GM12878 (cell line): ENCODE measurements around the gene CCRL2. TPM values are rescaled to one million over a fixed set of nuclear protein-coding genes. Genes with fewer than 3 reads are reported as not detected.

Experiments
- ATAC-seq: fragments of 200-7000 bp; cut with Tn5 transposase; 3 replicates; pipeline ENCODE4 v1.9.1; 2020; ENCODE audit warnings: mild to moderate bottlenecking, moderate library complexity
- BruUV-seq: library from RNA; stranded (reverse); fragments of 400-500 nt; replicated peaks from 2 replicates; lab custom pipeline; 2021; lab: Mats Ljungman, UMichigan
- CTCF ChIA-PET: fragments of 300-600 bp; sonication (Branson Sonifier 250); formaldehyde crosslinking; extraction: SDS; loops from one replicate; lab custom pipeline; 2021; ENCODE audit warnings: inconsistent platforms; lab: Yijun Ruan, JAX
- POLR2A ChIA-PET: fragments of 350-600 bp; formaldehyde crosslinking; extraction: SDS; loops from one replicate; lab custom pipeline; 2021; ENCODE audit warnings: inconsistent platforms; lab: Charles Lee
- RAD21 ChIA-PET: fragments of 300-600 bp; sonication (Branson Sonifier 250); formaldehyde crosslinking; loops from one replicate; lab custom pipeline; 2023; ENCODE audit warnings: antibody characterized with exemption; ENCODE audit not compliant: unreplicated experiment; lab: Charles Lee
- SMC1A ChIA-PET: fragments of 300-600 bp; sonication (Branson Sonifier 250); formaldehyde crosslinking; loops from one replicate; lab custom pipeline; 2023; ENCODE audit not compliant: unreplicated experiment, uncharacterized antibody; lab: Charles Lee
- DNase-seq: peaks from one replicate; pipeline ENCODE4 v3.0.0-alpha.2; 2011; ENCODE audit warnings: low read depth, low spot score
- FAIRE-seq: peaks from 3 replicates; lab custom pipeline; 2011; peaks lifted over from hg19 to GRCh38; lab: Jason Lieb, UNC
- H2AFZ ChIP-seq: 2 replicates; pipeline ENCODE4 v1.6.0; 2011; ENCODE audit warnings: low read depth, low read length, control low read depth; ENCODE audit not compliant: control insufficient read depth
- H3K27ac ChIP-seq: 2 replicates; pipeline ENCODE4 v1.5.1; 2011; ENCODE audit warnings: control low read depth; ENCODE audit not compliant: control insufficient read depth, insufficient read depth
- H3K27me3 ChIP-seq, 2 experiments: replicated peaks in 1 of 2; 2 replicates each; pipeline versions ENCODE4 v1.6.0 to v1.6.1; 2011; ENCODE audit warnings: low read length in 1 of 2; ENCODE audit not compliant: control insufficient read depth in 2 of 2, insufficient read depth in 2 of 2
- H3K36me3 ChIP-seq, 2 experiments: 2 replicates each; pipeline ENCODE4 v1.5.1; 2011; ENCODE audit warnings: low read length in 1 of 2; ENCODE audit not compliant: control insufficient read depth in 2 of 2, insufficient read depth in 2 of 2
- H3K4me1 ChIP-seq: 2 replicates; pipeline ENCODE4 v1.6.1; 2011; ENCODE audit warnings: mild to moderate bottlenecking, low read length, moderate library complexity, mixed read lengths; ENCODE audit not compliant: control insufficient read depth, insufficient read depth
- H3K4me2 ChIP-seq: 2 replicates; pipeline ENCODE4 v1.6.0; 2011; ENCODE audit warnings: control low read depth; ENCODE audit not compliant: control insufficient read depth, insufficient read depth
- H3K4me3 ChIP-seq: fragments of 200-600 bp; sonication (generic); 2 replicates; pipeline ENCODE4 v1.5.1; 2016
- H3K79me2 ChIP-seq: 2 replicates; pipeline ENCODE4 v1.6.0; 2011; ENCODE audit warnings: low read length; ENCODE audit not compliant: control insufficient read depth, insufficient read depth
- H3K9ac ChIP-seq: 2 replicates; pipeline ENCODE4 v1.8.0; 2011; ENCODE audit warnings: low read length, control low read depth, mixed read lengths; ENCODE audit not compliant: control insufficient read depth, insufficient read depth
- H3K9me3 ChIP-seq: replicated peaks from 3 replicates; pipeline ENCODE4 v1.5.1; 2011; ENCODE audit warnings: mild to moderate bottlenecking, low read length; ENCODE audit not compliant: control insufficient read depth, insufficient read depth
- H4K20me1 ChIP-seq: 2 replicates; pipeline ENCODE4 v1.6.0; 2011; ENCODE audit not compliant: control insufficient read depth, insufficient read depth
- RUNX3 ChIP-seq: IDR thresholded peaks from 2 replicates; pipeline ENCODE4 v1.6.1; 2012; ENCODE audit warnings: low read length, inconsistent platforms
- TARDBP ChIP-seq: IDR thresholded peaks from 2 replicates; pipeline ENCODE4 v1.6.1; 2016; ENCODE audit warnings: borderline replicate concordance
- TCF3 ChIP-seq: IDR thresholded peaks from 2 replicates; pipeline ENCODE4 v1.6.1; 2012; ENCODE audit warnings: low read depth, mild to moderate bottlenecking, low read length, borderline replicate concordance; ENCODE audit not compliant: insufficient read depth
- TCF7 ChIP-seq: IDR thresholded peaks from 2 replicates; pipeline ENCODE4 v1.6.1; 2014; ENCODE audit warnings: antibody characterized with exemption, borderline replicate concordance
- WGBS: methylation state at CpG from one replicate; pipeline ENCODE4 v1.1.6; 2016; ENCODE audit warnings: low lambda C conversion rate; ENCODE audit not compliant: insufficient replicate concordance, insufficient coverage; ENCODE audit errors: missing lambda C conversion rate; 5-methylcytosine and 5-hydroxymethylcytosine counted together
- in situ Hi-C: fragments of 300-500 bp; cut with MboI; formaldehyde crosslinking; loops from 9 replicates; pipeline ENCODE4 v1.14.3; 2018; ENCODE audit warnings: mixed read lengths
- intact Hi-C: fragments of 100-400 bp; cut with micrococcal nuclease; formaldehyde crosslinking; loops from one replicate; pipeline ENCODE4 v1.14.2; 2022; ENCODE audit not compliant: unreplicated experiment
- polyA plus RNA-seq, 11 experiments: library from polyadenylated mRNA; depleted of rRNA in 4 of 11; unstranded in 6 of 11; stranded (reverse) in 5 of 11; fragments of >200 nt; fragmentation: Nextera tagmentation in 4 of 11; fragmentation: Illumina TruSeq in 1 of 11; extraction: Ambion mirVana in 4 of 11; extraction: Trizol in 1 of 11; gene quantifications; 1 replicate in 1 of 11; 2 replicates in 10 of 11; pipeline versions ENCODE4 v1.2.1 to v1.2.3, GENCODE V29; 2011 to 2016; ENCODE audit warnings: inconsistent platforms in 2 of 11, missing spikeins in 2 of 11, low read depth in 1 of 11
- total RNA-seq, 4 experiments: library from RNA; depleted of rRNA in 3 of 4; stranded (reverse); fragments of >200 nt in 3 of 4; fragmentation: Illumina TruSeq in 1 of 4; extraction: Trizol in 1 of 4; gene quantifications; 2 replicates each; pipeline versions ENCODE4 v1.2.1 to v1.2.3, GENCODE V29; 2013 to 2021
- TF ChIP-seq, protein P1 (sequence below): IDR thresholded peaks from 2 replicates; pipeline ENCODE4 v1.6.1; 2011; ENCODE audit warnings: low read depth, mild to moderate bottlenecking, low read length, moderate library complexity, borderline replicate concordance; ENCODE audit errors: extremely low read depth

Gene CCRL2
- total and polyA plus RNA-seq, 10 of the 15 experiments (the other 5 are each of a cell fraction or from before 2014, with no cell fraction given): 0.04 to 2.5 (median 1.8) TPM

DNA sequence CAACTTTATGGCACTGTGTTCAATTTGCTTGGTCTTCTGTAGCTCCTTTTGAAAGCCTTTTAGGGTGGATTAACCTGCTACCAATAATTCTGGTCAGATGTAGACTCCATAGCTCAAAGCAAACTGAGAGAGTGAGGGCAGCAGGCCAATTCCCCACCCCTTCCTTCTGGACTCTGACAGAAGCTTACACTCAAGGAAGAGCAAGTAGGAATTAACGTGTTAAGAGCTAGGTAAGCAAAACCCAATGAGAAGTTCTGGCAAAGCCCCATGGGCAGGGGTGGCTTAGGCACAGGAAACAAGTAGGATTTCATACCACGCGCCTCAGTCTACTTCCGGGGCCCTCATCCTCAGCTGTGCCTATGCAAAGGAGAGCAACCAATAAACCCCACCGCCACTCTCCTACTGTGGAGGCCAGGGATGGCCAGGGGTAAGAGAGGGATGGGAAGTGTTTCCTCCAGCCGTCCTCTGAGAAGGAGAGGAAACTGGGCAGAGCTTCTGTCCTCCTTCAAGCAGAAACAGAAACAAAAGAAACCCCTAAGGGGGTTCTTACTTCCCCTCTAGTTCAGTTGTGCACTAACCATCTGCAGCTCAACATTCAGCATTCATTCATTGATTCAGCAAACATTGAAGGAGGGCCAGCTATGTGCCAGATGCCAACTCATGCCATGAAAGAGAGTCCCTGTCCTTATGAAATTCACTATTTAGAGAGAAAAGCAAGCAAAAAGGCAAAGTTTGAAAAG is 23.7 kb upstream of the CCRL2 start:
- no peaks in the 10 kb centered on the region for H3K27me3 ChIP-seq
- H3K4me3 ChIP-seq: no peak overlapping the region
- TF ChIP-seq, protein P1, sequence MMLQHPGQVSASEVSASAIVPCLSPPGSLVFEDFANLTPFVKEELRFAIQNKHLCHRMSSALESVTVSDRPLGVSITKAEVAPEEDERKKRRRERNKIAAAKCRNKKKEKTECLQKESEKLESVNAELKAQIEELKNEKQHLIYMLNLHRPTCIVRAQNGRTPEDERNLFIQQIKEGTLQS: no peak
- TF ChIP-seq TCF7: no peak
- no peak for TF ChIP-seq TCF3
- TF ChIP-seq, all 136 proteins: peak for 0
- H3K9me3 ChIP-seq: peaks cover 4% of the 10 kb centered on the region; the same call in 2 of the 3 replicates
- H3K27ac ChIP-seq: peak overlapping the region; percentile 24; the same call in 1 of the 2 replicates
- BruUV-seq: no TSS peak
- ChIA-PET CTCF (interaction anchor here (0.9 to 21.1 kb wide), 12 partner anchors 9 to 872 kb away, joined by 3 to 714 read pairs (median 6); partner anchors contain the start of gene CCR5), POLR2A (interaction anchor here (0.7 kb wide), 1 partner anchor 286 kb away, joined by 3 read pairs; no protein-coding TSS in a partner anchor), SMC1A (interaction anchor here (0.8 to 8.6 kb wide), 9 partner anchors 8 to 299 kb away, joined by 3 to 62 read pairs (median 3); partner anchors contain the start of gene CCR5), RAD21 (interaction anchor here (1.3 to 3.3 kb wide), 4 partner anchors 11 to 170 kb away, joined by 3 to 18 read pairs (median 6); partner anchors contain the start of gene CCR5)
- H4K20me1 ChIP-seq: no peaks in the 10 kb centered on the region
- in situ Hi-C loops (no loop called here), intact Hi-C loops (no loop called here)
- no peaks in the 10 kb centered on the region for H3K79me2 ChIP-seq
- H3K9ac ChIP-seq: no peak overlapping the region
- peaks cover 20% of the 10 kb centered on the region for H3K4me1 ChIP-seq
- WGBS: 8% methylated on average over 6 of the region's 6 CpGs
- DNase-seq (no peak), ATAC-seq (peak; percentile 28; the same call in 2 of the 3 replicates), FAIRE-seq (no peak)
- no peaks in the 10 kb centered on the region for H3K36me3 ChIP-seq
- H2AFZ ChIP-seq: peak overlapping the region; percentile 13
- H3K4me2 ChIP-seq: peak overlapping the region; percentile 53

DNA sequence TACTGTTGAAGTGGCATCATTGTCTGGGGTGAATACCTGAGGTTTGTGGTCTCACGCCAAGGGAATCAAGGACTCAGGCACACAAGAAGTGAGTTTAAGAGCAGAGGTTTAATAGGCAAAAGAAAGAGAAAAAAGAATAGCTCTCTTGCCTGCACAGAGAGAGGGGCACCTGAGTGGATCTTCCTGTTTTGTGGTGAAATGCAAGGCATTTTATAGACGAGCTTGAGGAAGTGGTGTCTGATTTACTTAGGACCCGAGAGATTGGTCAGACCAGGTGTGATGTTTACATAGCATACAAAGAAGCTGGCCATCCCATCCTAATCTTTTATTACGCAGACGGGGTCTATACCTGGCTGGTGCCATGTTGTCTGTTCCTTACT is 23.1 kb upstream of the CCRL2 start:
- no peaks in the 10 kb centered on the region for H3K79me2 ChIP-seq
- ChIA-PET SMC1A (interaction anchor here (0.9 to 8.6 kb wide), 4 partner anchors 14 to 299 kb away, joined by 3 to 62 read pairs (median 5); partner anchors contain the start of gene CCR5), RAD21 (interaction anchor here (1.7 to 3.3 kb wide), 2 partner anchors 12 to 15 kb away, joined by 8 to 18 read pairs; partner anchors contain the start of gene CCR5), CTCF (interaction anchor here (0.9 to 21.1 kb wide), 9 partner anchors 15 to 873 kb away, joined by 3 to 714 read pairs (median 5); partner anchors contain the start of gene CCR5), POLR2A (interaction anchor here (0.7 kb wide), 1 partner anchor 286 kb away, joined by 3 read pairs; no protein-coding TSS in a partner anchor)
- no peak overlapping the region for H3K27ac ChIP-seq
- no peak overlapping the region for H3K4me3 ChIP-seq
- no peaks in the 10 kb centered on the region for H3K27me3 ChIP-seq
- TF ChIP-seq RUNX3 (peak; percentile 43), TARDBP (no peak)
- in situ Hi-C loops: no loop called here
- H3K4me1 ChIP-seq: peaks cover 20% of the 10 kb centered on the region
- no peaks in the 10 kb centered on the region for H3K36me3 ChIP-seq
- intact Hi-C loops: no loop called here
- no peak for ATAC-seq
- peak overlapping the region; percentile 53 for H3K4me2 ChIP-seq
- DNase-seq: no peak
- WGBS: 21% methylated on average over 5 of the region's 5 CpGs
- H4K20me1 ChIP-seq: no peaks in the 10 kb centered on the region
- H2AFZ ChIP-seq: no peak overlapping the region
- H3K9me3 ChIP-seq: peaks cover 4% of the 10 kb centered on the region; the same call in 2 of the 3 replicates
- no peak overlapping the region for H3K9ac ChIP-seq
- BruUV-seq: no TSS peak
- no peak for FAIRE-seq
